DMS79 (cell line): ENCODE measurements around the gene HPSE2.

Source experiments
- DNase-seq: peaks from one replicate; lab custom pipeline; 2025; lab: John Stamatoyannopoulos, UW

Gene HPSE2

DNA sequence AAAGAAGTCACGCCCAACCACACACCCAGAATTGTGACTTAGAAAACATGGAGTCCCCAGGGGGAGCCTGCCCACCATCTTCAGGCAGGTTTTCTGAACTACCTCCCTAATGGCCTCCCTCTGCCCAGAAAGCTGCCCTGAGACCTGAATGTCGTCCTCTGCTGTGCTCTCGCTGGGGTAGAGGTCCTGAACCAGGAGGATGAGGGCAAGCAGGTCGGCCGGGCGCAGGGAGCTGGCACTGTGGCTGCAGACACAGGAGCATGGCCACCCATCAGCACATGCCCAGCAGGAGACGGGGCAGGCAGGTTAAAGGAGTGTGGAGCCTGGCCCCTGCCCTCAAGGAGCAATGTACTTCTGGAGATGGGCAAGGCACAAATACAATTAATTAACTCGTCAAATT, 805.2 kb downstream of the HPSE2 start:
- DNase-seq = no peak

DNA sequence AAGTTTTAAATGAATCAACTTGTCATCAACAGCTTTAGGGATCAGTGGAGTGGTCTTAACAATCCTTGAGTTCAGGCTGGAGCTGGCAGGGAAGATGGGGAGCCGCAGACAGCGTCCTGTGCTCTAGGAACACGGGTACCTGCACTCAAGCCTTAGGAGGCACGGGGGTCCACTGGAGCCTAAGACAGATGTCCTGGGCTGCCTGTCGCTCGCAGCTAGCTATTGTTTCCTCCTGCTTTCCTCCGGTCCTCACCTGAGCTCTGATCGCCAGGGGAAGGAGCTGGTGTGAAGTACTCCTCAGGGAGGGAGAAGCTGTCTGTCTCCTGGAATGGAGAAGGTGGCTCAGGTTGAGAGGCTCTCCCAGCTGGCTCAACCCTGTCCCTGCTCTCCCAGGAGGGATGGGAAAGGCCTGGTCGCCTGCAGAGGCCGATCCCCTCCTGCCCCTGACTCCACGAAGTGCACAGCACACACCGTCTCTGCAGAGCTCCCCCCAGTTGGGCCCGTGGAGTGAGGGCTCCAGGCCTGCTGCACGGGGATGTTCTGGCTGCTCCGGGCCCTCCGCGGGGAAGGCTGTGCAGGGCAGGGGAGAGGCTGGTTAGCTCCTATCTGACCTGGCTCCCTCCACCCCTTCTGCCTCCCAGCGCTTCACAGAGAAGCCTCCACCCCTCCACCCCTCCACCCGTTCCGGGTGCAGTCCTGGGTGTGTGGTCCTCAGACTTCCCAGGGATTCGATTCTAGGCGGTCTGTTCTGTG, 806.2 kb downstream of the HPSE2 start:
- no peak for DNase-seq

DNA sequence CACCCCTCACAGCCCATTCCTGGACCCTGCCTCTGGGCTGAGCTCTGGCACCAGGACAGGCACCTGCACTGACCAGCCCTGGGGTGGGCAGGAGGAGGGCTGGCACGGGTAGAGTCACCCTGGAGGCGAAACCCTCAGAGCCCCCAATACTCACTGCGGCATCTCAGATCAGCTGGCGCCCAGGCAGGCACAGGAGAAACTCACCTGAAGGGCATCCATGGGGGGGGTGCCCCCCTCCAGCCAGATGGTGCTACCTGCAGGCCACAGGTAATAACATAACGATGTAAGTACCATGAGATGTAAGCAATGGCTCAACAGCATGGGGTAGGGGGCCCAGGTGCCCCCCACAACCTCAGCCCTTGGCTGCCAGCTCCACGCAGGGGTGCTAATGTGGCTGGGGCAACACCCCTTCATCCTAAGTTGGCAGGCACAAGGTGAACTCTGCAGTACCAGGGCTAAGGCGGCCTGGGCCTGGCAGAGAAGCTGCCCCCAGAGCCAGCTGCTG, 808.6 kb downstream of the HPSE2 start:
- DNase-seq = no peak

DNA sequence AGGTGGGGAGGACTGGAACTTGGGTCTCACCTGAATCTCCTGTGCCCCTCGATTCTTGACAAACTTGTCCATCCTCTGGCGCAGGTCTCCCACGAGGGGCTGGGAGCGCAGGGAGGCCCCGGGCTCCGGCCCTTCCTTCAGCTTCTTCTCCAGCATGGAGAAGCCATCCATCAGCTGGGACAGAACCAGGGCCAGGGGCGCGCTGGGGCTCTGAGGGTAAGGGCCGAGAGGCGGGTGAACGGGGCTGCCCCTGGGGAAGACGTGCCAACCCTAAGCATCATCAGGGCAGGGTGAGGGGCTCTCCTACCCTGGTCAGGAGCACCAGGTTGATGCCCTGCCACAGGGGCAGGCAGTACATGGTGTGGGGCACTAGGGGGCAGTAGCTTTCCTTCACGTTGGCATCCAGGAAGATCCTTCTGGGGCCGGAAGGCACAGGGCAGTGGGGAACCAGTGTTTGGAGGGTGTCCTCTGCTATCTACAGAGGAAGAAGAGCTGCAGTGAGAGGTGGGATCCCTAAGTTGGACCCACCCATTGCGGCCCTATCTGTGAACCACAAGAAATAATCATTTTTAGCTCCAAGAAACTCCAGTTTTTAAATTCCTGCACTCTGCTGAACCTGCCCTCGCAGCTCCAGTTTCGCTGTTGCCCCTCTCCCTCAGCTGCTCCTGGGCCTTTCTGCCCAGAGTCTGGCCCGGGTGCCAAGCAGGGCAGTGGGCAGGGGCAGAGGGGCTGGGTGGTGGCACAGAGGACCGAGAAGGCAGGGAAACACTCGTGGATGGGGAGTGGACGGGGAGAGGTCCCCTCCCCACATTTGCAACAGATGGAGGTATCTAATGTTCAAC, 809.9 kb downstream of the HPSE2 start:
- no peak for DNase-seq

- no peak for DNase-seq
These were observed 811.1 kb downstream of the HPSE2 start for GRCh38 chr10:98424295-98425254.

DNA sequence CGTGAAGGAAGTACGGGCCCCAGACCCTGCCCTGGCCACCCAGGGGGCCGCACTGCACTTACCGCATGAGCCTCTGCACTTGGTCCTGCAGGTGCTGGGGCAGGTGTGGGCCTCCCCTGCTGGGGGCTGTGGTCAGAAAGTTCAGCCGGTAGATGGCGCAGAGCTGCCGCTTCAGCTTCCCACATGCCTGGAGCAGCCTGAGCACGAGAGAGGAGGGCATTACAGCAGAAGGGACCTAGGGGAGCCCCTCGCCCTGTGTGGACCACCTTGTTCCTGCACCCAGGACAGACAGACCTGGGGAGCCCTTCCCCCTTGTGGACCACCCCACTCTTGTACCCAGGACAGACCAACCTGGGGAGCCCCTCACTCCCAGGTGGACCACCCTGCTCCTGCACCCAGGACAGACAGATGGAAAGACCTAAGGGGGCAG, 811.9 kb downstream of the HPSE2 start:
- DNase-seq = no peak

DNA sequence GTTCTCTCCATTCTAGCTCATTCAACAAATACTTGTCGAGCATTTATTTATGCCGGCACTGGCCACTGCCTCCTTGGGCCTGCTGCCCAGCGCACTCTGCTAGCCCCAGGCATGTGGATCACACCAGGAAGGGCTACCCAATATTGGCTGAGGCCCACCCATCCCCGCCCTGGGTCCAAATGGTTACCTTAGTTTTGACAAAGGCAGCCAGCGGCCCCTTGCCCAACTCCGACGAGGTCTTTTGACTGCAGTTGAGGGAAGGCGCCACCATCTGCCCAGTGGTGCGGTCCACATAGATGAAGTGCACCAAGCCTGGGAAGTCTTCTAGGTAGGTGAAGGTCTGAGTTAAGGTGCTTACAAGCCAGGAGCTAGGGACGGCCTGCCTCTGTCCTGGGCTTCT, 813.5 kb downstream of the HPSE2 start:
- DNase-seq = no peak

DNA sequence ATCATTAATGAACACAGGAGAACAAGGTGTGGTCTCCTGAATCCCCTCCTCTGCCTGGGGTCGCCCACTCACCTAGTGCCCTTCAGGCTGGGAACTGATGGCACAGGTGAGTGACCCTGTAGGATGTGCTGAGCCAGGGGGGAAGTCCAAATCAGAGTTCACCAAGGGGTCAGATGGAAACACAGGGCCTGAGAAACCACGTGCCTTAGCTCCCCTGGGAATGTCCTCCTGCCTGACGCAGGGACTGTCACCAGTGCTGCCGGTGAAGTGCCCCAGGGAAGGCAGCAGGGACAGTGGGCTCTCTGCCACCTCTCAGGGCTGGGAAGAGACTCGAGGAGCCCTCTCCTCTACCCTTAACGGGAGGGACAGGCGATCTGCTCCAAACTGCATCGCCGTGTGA, 814.9 kb downstream of the HPSE2 start:
- no peak for DNase-seq

- no peak for DNase-seq
These were observed 816.0 kb downstream of the HPSE2 start for GRCh38 chr10:98419469-98420261.

- DNase-seq = no peak
These were observed 816.8 kb downstream of the HPSE2 start for GRCh38 chr10:98418665-98419468.

- no peak for DNase-seq
These were observed 817.5 kb downstream of the HPSE2 start for GRCh38 chr10:98417973-98418664.

DNA sequence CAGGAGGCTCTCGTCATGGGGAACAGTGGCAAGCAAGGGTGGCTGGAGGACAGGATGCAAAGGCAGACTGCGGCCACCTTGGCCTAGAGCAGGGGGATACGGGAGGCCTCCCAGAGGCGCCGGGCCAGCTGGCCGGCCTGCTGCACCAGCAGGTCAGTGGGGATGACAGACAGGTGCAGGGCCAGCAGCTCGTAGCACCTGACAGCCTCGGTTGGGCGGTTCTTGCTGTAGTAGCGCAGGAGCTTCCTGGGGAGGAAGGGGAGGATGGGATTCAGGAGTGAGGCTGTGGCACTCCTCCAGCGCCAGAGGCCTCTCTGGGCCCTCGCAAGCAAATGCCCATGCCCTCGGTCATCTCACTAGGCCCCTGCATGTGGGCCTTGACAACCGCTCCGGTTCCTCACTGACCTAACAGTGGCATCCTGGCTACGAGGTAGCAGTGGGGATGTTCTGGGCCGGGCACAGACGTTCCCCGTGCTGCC, 818.1 kb downstream of the HPSE2 start:
- DNase-seq = no peak

DNA sequence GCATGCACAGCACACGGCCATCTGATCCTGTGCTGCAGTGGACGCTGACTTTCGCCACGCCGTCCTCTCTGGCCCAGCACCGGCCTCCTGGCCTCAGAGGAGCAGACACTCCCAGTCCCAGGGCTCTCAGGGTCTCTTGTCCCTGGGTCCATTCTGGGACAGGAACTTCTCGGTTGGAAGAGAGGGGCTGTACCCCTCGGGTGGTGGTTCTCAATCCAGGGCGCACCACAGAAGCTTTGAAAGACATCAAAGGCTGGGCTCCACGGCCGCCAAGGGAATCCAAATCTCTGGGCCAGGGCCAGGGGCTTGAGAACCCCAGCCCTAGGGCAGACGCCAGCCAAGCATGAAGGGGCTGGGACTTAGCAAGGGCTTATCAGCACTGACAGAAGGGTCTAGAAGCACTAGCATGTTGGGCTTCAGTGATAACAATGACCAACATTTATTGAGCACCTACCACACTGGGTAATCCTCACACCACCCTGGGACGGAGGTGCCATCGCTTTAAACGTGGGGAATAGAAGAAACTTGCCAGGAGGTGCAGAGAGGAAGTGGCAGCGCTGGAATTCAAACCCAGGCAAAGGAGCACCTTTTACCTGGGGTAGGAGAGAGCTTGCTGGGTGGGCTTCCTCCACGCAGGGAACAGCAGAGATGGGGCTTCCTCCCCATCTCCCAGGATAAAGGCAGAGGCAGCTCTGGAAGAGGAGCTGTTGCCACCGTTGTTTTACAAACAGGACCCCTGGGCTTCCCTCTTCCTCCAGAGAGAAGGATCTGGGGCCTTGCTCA, 818.9 kb downstream of the HPSE2 start:
- DNase-seq = no peak

DNA sequence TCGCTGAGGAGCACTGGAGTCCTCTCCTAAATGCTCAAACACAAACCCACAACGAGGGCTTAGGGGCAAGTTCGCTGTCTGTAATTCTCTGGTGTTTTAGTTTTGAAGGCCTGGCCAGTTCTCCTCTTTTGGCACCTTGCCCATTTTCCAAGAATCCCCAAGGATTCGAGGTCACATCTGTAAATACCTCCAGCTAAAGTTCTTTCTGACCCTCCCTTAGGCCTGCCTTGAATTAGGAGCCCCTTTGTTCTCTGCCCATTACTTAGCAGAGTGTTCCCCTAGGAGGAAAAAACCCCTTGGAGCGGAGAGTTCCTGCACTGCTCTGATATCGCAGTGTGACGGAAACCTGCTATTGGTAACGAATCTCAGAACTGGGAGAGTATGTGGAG, 819.9 kb downstream of the HPSE2 start:
- no peak for DNase-seq

DNA sequence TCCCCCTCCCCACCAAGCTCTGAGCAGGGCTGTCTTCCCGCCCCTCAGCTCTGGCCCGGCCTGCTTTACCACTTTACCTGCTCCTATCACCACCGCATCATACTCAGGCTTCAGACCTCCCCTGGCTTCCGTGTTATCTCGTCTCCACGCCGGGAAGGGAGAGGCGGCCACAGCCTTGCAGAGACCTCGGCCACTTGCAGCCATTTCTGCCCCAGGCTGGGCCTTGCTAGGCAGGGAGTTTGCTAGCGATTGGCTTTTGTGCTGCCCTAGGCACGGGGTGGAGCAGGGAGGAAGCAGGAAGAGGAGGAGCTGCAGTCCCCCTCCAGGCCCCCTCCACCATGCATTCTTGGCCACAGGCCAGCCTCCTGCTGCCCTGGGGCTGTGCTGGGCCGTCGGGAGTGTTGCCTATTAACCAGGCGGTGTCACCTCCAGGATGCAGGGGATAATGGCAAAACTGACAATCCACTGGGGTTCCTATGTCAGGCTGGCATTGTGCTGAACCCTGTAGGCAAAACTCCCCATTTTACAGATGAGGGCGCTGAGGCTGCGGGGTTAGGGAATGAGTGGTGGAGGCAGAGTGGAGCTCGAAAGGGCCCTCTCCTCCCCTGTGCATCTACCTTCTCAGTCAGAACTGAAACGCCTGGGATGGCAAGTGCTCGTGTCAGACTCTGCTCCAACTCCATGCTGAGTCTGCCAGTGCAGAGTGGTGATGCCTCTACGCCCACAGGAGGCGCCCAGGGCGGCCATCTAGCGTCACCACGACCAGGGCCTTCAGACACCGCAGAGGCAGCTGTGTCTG, 820.5 kb downstream of the HPSE2 start, which contains the start of gene PYROXD2:
PYROXD2 (minus strand) TSS at position 251 of the 799 bp plus-strand sequence; CDS start at position 204, 47 bp downstream.
- DNase-seq = peak; percentile 70

DNA sequence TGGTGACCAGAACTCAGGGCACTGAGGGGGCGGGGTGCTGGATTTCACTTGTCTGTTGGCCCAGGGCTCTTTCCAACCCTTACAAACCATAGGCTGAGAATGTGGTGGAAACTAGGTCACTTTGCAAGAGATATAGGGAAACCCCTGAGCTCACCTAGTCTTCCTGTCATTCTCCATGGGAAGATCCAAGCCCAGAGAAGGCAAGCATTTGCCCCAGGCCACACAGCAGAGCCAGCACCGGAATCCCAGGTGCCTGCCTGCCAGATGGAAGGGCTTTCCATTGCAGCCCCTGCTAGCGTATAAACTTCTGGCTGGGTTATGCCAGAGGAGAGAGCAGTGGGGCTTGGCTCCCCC, 821.1 kb downstream of the HPSE2 start:
- DNase-seq = no peak

DNA sequence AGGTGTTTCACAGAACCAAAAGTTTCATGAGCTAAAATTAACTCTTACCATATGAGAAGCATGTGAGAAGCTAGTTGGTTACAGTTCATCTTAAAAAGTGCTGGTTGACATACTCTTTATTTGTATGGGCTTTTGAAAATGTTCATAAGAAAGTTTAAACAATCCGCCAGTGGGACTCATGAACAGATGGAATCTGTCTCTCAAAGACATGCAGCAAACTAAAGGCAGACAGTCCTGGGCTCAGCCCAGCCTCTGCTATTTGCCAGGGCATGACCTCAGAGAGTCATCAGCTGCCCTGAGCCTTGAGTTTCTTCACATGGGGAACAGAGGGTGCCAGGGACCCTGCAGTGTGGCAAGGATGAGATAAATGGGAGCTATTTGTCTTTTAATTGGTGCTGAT, 823.9 kb downstream of the HPSE2 start:
- no peak for DNase-seq

DNA sequence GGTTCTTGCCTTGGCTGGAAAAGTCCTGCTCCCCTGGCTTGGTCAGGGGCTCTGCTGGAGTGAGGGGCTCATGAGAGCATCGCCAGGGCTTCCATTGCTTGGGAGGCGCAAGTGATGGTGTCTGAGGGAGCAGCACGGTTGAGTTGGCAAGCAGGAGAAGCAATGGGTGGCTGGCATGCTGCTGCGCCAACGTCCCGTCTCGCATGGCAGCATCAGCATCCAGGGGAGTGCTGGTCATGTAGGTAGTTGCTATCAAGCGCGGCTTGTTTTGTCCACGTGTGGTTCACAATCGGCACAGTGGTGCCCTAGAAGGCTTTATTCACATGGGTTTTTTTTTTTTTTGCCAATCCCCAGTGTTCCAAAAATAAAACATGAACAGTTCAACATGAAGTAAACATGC, 824.5 kb downstream of the HPSE2 start:
- DNase-seq = no peak
